Stimulated activated CD4-positive, alpha-beta T cell treated with anti-CD3 and anti-CD28 coated beads, Interleukin-4, amount 100 ng/mL, for 48 hours (primary cell): ENCODE data around the gene SLC25A17.
"Not testable (repeated sequence)": the region's sequence is repeated elsewhere in the genome, so short reads cannot be mapped to it uniquely, and the experiment has no call there.

Experiments
- DNase-seq, 2 donors: peaks; one replicate each; pipeline ENCODE4 v3.0.0-alpha.2; 2020; ENCODE audit warnings: low read depth in 2 of 2

The SLC25A17 gene

GRCh38 chr22:40720538-40721256, 98.4 kb downstream of the SLC25A17 start:
- DNase-seq = no peak

- DNase-seq = not testable (repeated sequence)
Observed at GRCh38 chr22:40720156-40720537, 99.0 kb downstream of the SLC25A17 start.
